H1 (cell line): ENCODE results near the gene MLN.

Experiments
- EGR1 ChIP-seq: IDR thresholded peaks from 2 replicates; pipeline ENCODE4 v1.6.1; 2011; ENCODE audit warnings: low read depth, low read length, borderline replicate concordance
- EZH2 ChIP-seq: fragments of 200-600 bp; sonication (generic); IDR thresholded peaks from 2 replicates; pipeline ENCODE4 v1.7.1; 2012; ENCODE audit warnings: low read depth, mild to moderate bottlenecking, moderate library complexity, low read length, inconsistent platforms; ENCODE audit not compliant: severe bottlenecking
- GTF2F1 ChIP-seq: IDR thresholded peaks from 2 replicates; pipeline ENCODE4 v1.6.1; 2012; ENCODE audit warnings: low read depth, low read length, improper control_type of control experiment, borderline replicate concordance
- POLR2A ChIP-seq, 2 experiments: IDR thresholded peaks; 1 replicate in 1 of 2; 2 replicates in 1 of 2; pipeline ENCODE4 v1.6.1; 2011; ENCODE audit warnings: low read depth in 2 of 2, low read length in 2 of 2, mild to moderate bottlenecking in 2 of 2; ENCODE audit errors: control extremely low read depth in 1 of 2
- POLR2AphosphoS5 ChIP-seq: IDR thresholded peaks from 2 replicates; pipeline ENCODE4 v1.6.1; 2011; ENCODE audit warnings: low read depth, low read length
- SIN3A ChIP-seq, 2 experiments: IDR thresholded peaks in 1 of 2; conservative IDR thresholded peaks in 1 of 2; 2 replicates each; pipeline ENCODE4 v1.6.1; 2011 to 2012; ENCODE audit warnings: low read length in 2 of 2, improper control_type of control experiment in 1 of 2, low read depth in 1 of 2, mild to moderate bottlenecking in 1 of 2
- SRF ChIP-seq: IDR thresholded peaks from 2 replicates; pipeline ENCODE4 v1.6.1; 2011; ENCODE audit warnings: mild to moderate bottlenecking, low read depth, low read length, moderate library complexity
- SUZ12 ChIP-seq: fragments of 200-600 bp; sonication (generic); IDR thresholded peaks from 2 replicates; pipeline ENCODE4 v1.6.1; 2012; ENCODE audit warnings: mild to moderate bottlenecking, inconsistent platforms, low read length, moderate library complexity, mixed read lengths
- ZNF274 ChIP-seq: IDR thresholded peaks from 2 replicates; pipeline ENCODE4 v1.7.0; 2012; ENCODE audit warnings: low read length, borderline replicate concordance; ENCODE audit errors: extremely low read depth
- TF ChIP-seq, protein P1 (sequence below), 3 experiments: IDR thresholded peaks; 1 replicate in 2 of 3; 2 replicates in 1 of 3; pipeline versions ENCODE4 v1.5.1 to v1.6.1; 2011; ENCODE audit warnings: low read length in 3 of 3, mild to moderate bottlenecking in 3 of 3, inconsistent platforms in 2 of 3, low read depth in 1 of 3, moderate library complexity in 1 of 3; ENCODE audit not compliant: insufficient read depth in 1 of 3; ENCODE audit errors: control extremely low read depth in 1 of 3
- TF ChIP-seq, protein P2 (sequence below): IDR thresholded peaks from 2 replicates; pipeline ENCODE4 v1.6.1; 2012; ENCODE audit warnings: inconsistent platforms
- TF ChIP-seq, protein P3 (sequence below): IDR thresholded peaks from 2 replicates; pipeline ENCODE4 v1.6.1; 2011; ENCODE audit warnings: low read depth, mild to moderate bottlenecking, low read length; ENCODE audit not compliant: insufficient read depth

DNA sequence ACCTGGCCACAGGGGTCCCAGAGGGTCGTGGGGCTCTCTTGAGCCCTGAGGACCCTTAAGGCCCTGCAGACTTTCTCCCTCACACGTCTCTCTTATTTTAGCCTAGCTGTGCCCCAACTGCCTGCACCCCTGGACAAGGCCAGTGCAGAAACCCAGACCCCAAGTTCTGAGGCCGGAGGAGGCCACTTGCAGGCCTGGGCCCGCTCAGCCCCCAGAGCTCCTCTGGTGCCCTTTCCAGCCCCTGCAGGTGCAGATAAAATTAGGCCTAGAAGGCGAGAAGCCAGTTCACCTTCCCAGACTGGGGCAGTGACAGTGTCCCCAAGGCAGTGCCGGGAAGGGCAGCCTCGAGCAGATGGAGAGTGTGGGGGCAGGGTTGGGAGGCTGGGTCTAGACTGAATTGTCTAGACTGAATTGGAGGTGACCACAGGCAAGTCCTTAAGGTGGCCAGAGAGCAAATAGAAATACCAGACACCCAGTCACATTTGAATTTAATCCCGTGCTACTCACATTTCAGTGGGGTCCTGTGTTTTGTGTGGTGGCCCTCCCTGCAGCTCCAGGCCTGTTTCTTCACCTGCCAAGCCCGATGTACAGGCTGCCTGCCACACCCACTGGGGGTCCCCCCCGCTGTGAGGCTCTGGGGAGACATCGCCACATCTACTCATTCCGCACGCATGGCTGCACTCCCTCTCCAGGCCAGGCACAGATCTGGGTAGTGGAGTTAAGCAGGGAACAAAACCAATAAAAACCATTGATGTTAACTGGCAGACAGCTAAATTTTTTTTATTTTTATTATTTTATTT, 48.5 kb downstream of the MLN start:
- TF ChIP-seq, protein P1, sequence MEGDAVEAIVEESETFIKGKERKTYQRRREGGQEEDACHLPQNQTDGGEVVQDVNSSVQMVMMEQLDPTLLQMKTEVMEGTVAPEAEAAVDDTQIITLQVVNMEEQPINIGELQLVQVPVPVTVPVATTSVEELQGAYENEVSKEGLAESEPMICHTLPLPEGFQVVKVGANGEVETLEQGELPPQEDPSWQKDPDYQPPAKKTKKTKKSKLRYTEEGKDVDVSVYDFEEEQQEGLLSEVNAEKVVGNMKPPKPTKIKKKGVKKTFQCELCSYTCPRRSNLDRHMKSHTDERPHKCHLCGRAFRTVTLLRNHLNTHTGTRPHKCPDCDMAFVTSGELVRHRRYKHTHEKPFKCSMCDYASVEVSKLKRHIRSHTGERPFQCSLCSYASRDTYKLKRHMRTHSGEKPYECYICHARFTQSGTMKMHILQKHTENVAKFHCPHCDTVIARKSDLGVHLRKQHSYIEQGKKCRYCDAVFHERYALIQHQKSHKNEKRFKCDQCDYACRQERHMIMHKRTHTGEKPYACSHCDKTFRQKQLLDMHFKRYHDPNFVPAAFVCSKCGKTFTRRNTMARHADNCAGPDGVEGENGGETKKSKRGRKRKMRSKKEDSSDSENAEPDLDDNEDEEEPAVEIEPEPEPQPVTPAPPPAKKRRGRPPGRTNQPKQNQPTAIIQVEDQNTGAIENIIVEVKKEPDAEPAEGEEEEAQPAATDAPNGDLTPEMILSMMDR (IDR thresholded peaks at IDR 0.05; ENCODE audit: control extremely low read depth in 1 of 3, insufficient read depth in 1 of 3, low read depth in 1 of 3, low read length in 3 of 3): no peak
- TF ChIP-seq ZNF274 (no peak), SUZ12 (no peak), SIN3A (conservative IDR thresholded peaks at IDR 0.05 in 1 of 2, IDR thresholded peaks at IDR 0.05 in 1 of 2; ENCODE audit: low read depth in 1 of 2, low read length in 2 of 2) (no peak), POLR2A (IDR thresholded peaks at IDR 0.05; ENCODE audit: control extremely low read depth in 1 of 2, low read depth in 2 of 2, low read length in 2 of 2) (no peak), SRF (no peak), EGR1 (no peak), POLR2AphosphoS5 (no peak), GTF2F1 (no peak), EZH2 (no peak)
- TF ChIP-seq, protein P2, sequence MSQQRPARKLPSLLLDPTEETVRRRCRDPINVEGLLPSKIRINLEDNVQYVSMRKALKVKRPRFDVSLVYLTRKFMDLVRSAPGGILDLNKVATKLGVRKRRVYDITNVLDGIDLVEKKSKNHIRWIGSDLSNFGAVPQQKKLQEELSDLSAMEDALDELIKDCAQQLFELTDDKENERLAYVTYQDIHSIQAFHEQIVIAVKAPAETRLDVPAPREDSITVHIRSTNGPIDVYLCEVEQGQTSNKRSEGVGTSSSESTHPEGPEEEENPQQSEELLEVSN: no peak
- TF ChIP-seq, protein P3, sequence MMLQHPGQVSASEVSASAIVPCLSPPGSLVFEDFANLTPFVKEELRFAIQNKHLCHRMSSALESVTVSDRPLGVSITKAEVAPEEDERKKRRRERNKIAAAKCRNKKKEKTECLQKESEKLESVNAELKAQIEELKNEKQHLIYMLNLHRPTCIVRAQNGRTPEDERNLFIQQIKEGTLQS: no peak
